Sigmoid colon (tissue), 7 donors: Measurements from ENCODE around the gene ABCA1. TPM values are rescaled to one million over a fixed set of nuclear protein-coding genes. Genes with fewer than 3 reads are reported as not detected.

Experiments used
- DNase-seq: peaks from one replicate; pipeline ENCODE4 v3.0.0-alpha.2; 2019
- H3K27ac ChIP-seq, 4 donors: fragments of 200-600 bp; sonication (generic); one replicate each; pipeline ENCODE4 v1.5.1; 2016 to 2019; ENCODE audit warnings: mild to moderate bottlenecking in 1 of 4
- H3K27me3 ChIP-seq, 3 donors: fragments of 200-600 bp; sonication (generic); one replicate each; pipeline ENCODE4 v1.5.1; 2019; ENCODE audit warnings: mild to moderate bottlenecking in 1 of 3
- H3K36me3 ChIP-seq, 4 donors: fragments of 200-600 bp; sonication (generic); one replicate each; pipeline ENCODE4 v1.5.1; 2016 to 2019
- H3K4me1 ChIP-seq, 4 donors: fragments of 200-600 bp; sonication (generic); one replicate each; pipeline ENCODE4 v1.5.1; 2017 to 2019
- H3K4me3 ChIP-seq, 4 donors: fragments of 200-600 bp; sonication (generic); one replicate each; pipeline ENCODE4 v1.5.1; 2017 to 2019; ENCODE audit warnings: mild to moderate bottlenecking in 2 of 4, moderate library complexity in 1 of 4
- H3K9me3 ChIP-seq, 4 donors: fragments of 200-600 bp in 3 of 4; sonication (generic) in 3 of 4; one replicate each; pipeline versions ENCODE4 v1.5.1 to v1.6.1; 2013 to 2019
- EP300 ChIP-seq, 4 donors: sonication (generic); formaldehyde crosslinking; IDR thresholded peaks; one replicate each; pipeline ENCODE4 v1.6.1; 2017; ENCODE audit warnings: antibody characterized with exemption in 4 of 4
- POLR2A ChIP-seq, 2 donors: fragments of 450-650 bp; IDR thresholded peaks; one replicate each; pipeline ENCODE4 v1.6.1; 2016; ENCODE audit warnings: antibody characterized with exemption in 2 of 2, mild to moderate bottlenecking in 2 of 2, moderate library complexity in 2 of 2
- POLR2AphosphoS5 ChIP-seq, 4 donors: sonication (generic); formaldehyde crosslinking; IDR thresholded peaks; one replicate each; pipeline ENCODE4 v1.6.1; 2017; ENCODE audit warnings: antibody characterized with exemption in 4 of 4
- WGBS, 2 donors: extraction: QIAGEN DNeasy Blood & Tissue Kit; methylation state at CpG; one replicate each; pipeline ENCODE4 v1.1.7; 2013; 5-methylcytosine and 5-hydroxymethylcytosine counted together
- intact Hi-C: fragments of 100-400 bp; cut with DNase I; formaldehyde crosslinking; loops from one replicate; pipeline ENCODE4 v1.15.1; 2023
- polyA plus RNA-seq, 3 donors: library from polyadenylated mRNA; stranded (reverse); fragments of 200-250 nt; gene quantifications; one replicate each; pipeline ENCODE4 v1.2.3, GENCODE V29; 2013
- total RNA-seq, 4 donors: library from RNA; depleted of rRNA; stranded (reverse); fragments of >200 nt; gene quantifications; one replicate each; pipeline ENCODE4 v1.1.0, GENCODE V29; 2016
- TF ChIP-seq, protein P1 (sequence below), 4 experiments: fragments of 450-650 bp in 3 of 4; fragments of 200-600 bp in 1 of 4; IDR thresholded peaks; one replicate each; pipeline ENCODE4 v1.5.1; 2016 to 2019; ENCODE audit warnings: antibody characterized with exemption in 4 of 4, mild to moderate bottlenecking in 3 of 4, moderate library complexity in 2 of 4
- donor health status: healthy with polysubstance abuse.
- donor health status: Bipolar disorder and iron deficiency.
- donor health status: healthy.

The ABCA1 gene
- total and polyA plus RNA-seq, 7 donors: 2.4 to 110 (median 76.7) TPM

DNA sequence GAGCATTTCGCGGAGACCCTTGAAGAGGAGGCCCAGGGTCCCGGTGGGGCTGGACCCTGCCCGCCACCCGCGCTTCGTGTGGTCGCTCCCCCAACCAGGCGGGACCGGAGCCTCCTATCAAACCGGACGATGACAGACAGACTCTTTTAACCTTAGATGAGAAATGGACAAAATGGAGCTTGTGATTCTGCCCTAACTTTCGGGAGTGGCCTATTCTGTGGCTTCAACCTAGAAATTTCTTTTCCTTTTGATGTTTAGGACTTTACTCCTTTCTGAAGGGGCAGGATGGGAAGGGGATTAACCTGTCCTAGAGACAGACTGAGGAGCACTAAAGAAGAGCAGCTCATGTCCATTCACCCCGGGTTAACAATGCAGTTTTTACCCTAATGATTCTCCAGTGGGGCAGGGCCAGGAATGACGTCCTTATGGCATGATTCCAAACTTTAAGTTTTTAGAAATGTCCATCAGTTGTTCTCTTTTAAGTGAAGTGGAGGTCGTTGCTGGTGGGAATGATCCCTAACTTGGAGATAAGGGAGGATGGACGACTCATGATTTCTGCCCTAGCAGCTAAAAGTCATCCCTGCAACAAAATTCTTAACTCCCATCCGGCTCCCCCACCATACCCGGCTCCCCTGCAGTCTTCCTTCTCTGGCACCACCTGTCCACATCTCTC lies 179.5 kb downstream of the ABCA1 start:
- no peaks in the 10 kb centered on the region for H3K27me3 ChIP-seq
- TF ChIP-seq, protein P1, sequence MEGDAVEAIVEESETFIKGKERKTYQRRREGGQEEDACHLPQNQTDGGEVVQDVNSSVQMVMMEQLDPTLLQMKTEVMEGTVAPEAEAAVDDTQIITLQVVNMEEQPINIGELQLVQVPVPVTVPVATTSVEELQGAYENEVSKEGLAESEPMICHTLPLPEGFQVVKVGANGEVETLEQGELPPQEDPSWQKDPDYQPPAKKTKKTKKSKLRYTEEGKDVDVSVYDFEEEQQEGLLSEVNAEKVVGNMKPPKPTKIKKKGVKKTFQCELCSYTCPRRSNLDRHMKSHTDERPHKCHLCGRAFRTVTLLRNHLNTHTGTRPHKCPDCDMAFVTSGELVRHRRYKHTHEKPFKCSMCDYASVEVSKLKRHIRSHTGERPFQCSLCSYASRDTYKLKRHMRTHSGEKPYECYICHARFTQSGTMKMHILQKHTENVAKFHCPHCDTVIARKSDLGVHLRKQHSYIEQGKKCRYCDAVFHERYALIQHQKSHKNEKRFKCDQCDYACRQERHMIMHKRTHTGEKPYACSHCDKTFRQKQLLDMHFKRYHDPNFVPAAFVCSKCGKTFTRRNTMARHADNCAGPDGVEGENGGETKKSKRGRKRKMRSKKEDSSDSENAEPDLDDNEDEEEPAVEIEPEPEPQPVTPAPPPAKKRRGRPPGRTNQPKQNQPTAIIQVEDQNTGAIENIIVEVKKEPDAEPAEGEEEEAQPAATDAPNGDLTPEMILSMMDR (IDR thresholded peaks at IDR 0.05): no peak
- TF ChIP-seq POLR2AphosphoS5 (IDR thresholded peaks at IDR 0.05) (peak in 2 of 4 donors; percentile 21 to 25), EP300 (IDR thresholded peaks at IDR 0.05) (no peak), POLR2A (IDR thresholded peaks at IDR 0.05) (no peak)
- no peak for DNase-seq
- no peaks in the 10 kb centered on the region for H3K9me3 ChIP-seq
- peak overlapping the region; percentile 87 to 92 (median 90) for H3K27ac ChIP-seq
- H3K4me3 ChIP-seq: peak overlapping the region; percentile 59 to 87 (median 73)
- WGBS, 2 donors: 8 to 9% methylated on average over 19 of the region's 19 CpGs
- peaks cover 0 to 18% (median 10%) of the 10 kb centered on the region in 4 donors for H3K4me1 ChIP-seq
- intact Hi-C loops: loop anchor here (5.0 to 10.0 kb wide), 2 partner anchors 656 to 806 kb away; partner anchors contain the start of genes FKTN and SMC2
- H3K36me3 ChIP-seq: peaks cover 0 to 26% (median 0%) of the 10 kb centered on the region in 4 donors

DNA sequence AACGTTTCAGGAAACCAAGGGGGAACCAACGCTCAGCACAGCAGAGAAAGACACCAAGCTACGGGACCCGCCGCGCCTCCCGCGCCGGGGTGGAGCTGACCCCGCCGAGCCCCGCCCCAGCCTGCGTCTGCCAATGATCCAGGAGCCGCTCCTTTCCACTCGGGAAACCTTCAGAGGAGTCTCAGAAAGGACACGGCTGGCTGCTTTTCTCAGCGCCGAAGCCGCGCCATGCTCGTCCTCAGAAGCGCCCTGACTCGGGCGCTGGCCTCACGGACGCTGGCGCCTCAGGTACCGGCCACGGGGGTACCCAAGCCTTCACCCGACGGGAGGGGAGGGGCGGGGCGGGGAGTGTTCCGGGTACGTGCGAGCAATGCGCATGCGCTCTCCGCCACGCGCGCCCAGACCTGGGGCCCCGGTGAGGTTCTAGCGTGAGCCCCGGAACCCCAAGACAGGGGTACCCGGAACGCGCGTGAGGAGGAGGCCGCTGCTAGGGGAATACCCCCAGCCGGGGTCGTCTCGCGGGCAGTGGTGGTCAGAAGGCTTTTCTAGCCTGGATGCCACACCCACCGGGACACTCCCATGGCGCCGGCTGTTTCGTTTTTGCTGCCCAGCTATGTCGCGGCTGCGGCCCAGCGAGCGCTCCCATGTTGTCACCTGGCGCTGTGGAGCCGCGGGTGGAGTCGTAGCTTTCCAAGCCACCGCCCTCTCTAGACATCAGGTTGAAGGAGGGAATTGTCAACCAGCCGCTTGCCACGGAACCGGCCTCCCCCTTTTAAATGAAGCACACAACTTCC lies 180.2 kb downstream of the ABCA1 start, which contains the start of gene NIPSNAP3A:
Gene NIPSNAP3A, plus strand, starts transcription at position 119 of the 794 bp plus-strand sequence. Its CDS starts 110 bp downstream, at position 229.
- Histone ChIP-seq H3K27me3 (no peaks in the 10 kb centered on the region), H3K27ac (peak within 1 kb of the TSS; percentile 87 to 92 (median 90)), H3K36me3 (peaks cover 0 to 18% (median 0%) of the 10 kb centered on the region in 4 donors), H3K9me3 (no peaks in the 10 kb centered on the region), H3K4me3 (peak within 1 kb of the TSS; percentile 59 to 87 (median 73)), H3K4me1 (peaks cover 0 to 18% (median 10%) of the 10 kb centered on the region in 4 donors)
- DNase-seq: peak; percentile 91
- intact Hi-C loops: loop anchor here (5.0 to 10.0 kb wide), 2 partner anchors 655 to 807 kb away; partner anchors contain the start of genes FKTN and SMC2
- 0% methylated on average over 71 of the region's 71 CpGs for WGBS, 2 donors
- TF ChIP-seq POLR2A (IDR thresholded peaks at IDR 0.05) (peak; percentile 14 to 30), EP300 (IDR thresholded peaks at IDR 0.05) (no peak), POLR2AphosphoS5 (IDR thresholded peaks at IDR 0.05) (peak; percentile 40 to 73 (median 54))
- TF ChIP-seq, protein P1 (IDR thresholded peaks at IDR 0.05): no peak

DNA sequence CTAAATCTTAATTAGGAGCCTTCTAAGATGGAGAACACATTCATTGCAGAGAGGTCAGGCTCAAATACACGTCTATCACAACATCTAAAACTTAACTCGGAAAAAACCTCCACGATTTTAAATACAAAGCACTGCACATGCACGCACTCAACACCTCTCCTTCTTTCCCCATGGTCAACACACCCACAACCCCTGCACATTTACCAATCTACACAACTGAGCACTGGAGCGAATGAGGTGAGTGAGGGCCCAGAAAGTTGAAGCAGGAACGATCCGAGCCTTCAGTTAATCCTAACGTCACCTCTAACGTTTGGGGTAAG lies 180.8 kb downstream of the ABCA1 start:
- Histone ChIP-seq H3K36me3 (peaks cover 0 to 13% (median 0%) of the 10 kb centered on the region in 4 donors), H3K27ac (peak overlapping the region; percentile 87 to 92 (median 90)), H3K27me3 (no peaks in the 10 kb centered on the region), H3K4me3 (peak overlapping the region; percentile 59 to 87 (median 73)), H3K9me3 (no peaks in the 10 kb centered on the region), H3K4me1 (peaks cover 0 to 18% (median 10%) of the 10 kb centered on the region in 4 donors)
- DNase-seq: no peak
- intact Hi-C loops: loop anchor here (5.0 to 10.0 kb wide), 2 partner anchors 655 to 808 kb away; partner anchors contain the start of genes FKTN and SMC2
- TF ChIP-seq, protein P1 (IDR thresholded peaks at IDR 0.05): no peak
- TF ChIP-seq EP300 (IDR thresholded peaks at IDR 0.05): no peak
- 0% methylated on average over 9 of the region's 9 CpGs for WGBS, 2 donors

DNA sequence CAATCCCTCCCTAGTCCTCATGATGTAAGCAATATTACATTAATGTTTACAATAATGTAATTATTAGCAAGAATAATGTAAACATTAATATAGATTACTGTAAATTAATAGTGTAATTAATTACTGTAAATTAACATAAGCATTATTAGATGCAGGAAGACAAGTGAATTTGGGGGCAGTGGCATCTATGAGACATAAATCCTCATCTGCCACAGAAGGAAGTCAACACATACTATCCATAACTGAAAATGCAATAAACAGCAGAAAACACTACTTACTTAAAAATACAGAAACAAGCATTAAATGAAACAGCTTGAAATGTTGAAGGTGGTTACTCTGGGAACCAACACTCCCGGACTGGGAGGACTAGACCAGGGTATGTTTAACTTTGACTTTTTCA lies 181.2 kb downstream of the ABCA1 start:
- H3K4me1 ChIP-seq: peaks cover 0 to 18% (median 10%) of the 10 kb centered on the region in 4 donors
- intact Hi-C loops: loop anchor here (5.0 to 10.0 kb wide), 2 partner anchors 654 to 808 kb away; partner anchors contain the start of genes FKTN and SMC2
- H3K27me3 ChIP-seq: no peaks in the 10 kb centered on the region
- peaks cover 0 to 11% (median 0%) of the 10 kb centered on the region in 4 donors for H3K36me3 ChIP-seq
- peak overlapping the region; percentile 59 to 87 (median 73) for H3K4me3 ChIP-seq
- no peaks in the 10 kb centered on the region for H3K9me3 ChIP-seq
- 3 to 15% methylated on average over 1 of the region's 1 CpG for WGBS, 2 donors
- DNase-seq: no peak
- TF ChIP-seq EP300 (IDR thresholded peaks at IDR 0.05): no peak
- TF ChIP-seq POLR2A (IDR thresholded peaks at IDR 0.05): no peak
- no peak for TF ChIP-seq POLR2AphosphoS5 (IDR thresholded peaks at IDR 0.05)
- TF ChIP-seq, protein P1 (IDR thresholded peaks at IDR 0.05): no peak
- peak overlapping the region; percentile 87 to 92 (median 90) for H3K27ac ChIP-seq
